Measurements from ENCODE around the gene ERC2. TPM values are rescaled to one million over a fixed set of nuclear protein-coding genes. Genes with fewer than 3 reads are reported as not detected.

ERC2 gene
- total and polyA plus RNA-seq, 2 of the 13 experiments (the other 11 are each of a cell fraction or from before 2014, with no cell fraction given), result 0.16 to 0.22 TPM

GRCh38 chr3:56222866-56223265, 245.4 kb downstream of the ERC2 start (continued):
- no peak for TF ChIP-seq ZBTB26 (CRISPR knock-in tag; IDR thresholded peaks at IDR 0.05; ENCODE audit: borderline replicate concordance)
- no peak for TF ChIP-seq ZNF577 (CRISPR knock-in tag; IDR thresholded peaks at IDR 0.05; ENCODE audit: borderline replicate concordance, low read depth)

DNA sequence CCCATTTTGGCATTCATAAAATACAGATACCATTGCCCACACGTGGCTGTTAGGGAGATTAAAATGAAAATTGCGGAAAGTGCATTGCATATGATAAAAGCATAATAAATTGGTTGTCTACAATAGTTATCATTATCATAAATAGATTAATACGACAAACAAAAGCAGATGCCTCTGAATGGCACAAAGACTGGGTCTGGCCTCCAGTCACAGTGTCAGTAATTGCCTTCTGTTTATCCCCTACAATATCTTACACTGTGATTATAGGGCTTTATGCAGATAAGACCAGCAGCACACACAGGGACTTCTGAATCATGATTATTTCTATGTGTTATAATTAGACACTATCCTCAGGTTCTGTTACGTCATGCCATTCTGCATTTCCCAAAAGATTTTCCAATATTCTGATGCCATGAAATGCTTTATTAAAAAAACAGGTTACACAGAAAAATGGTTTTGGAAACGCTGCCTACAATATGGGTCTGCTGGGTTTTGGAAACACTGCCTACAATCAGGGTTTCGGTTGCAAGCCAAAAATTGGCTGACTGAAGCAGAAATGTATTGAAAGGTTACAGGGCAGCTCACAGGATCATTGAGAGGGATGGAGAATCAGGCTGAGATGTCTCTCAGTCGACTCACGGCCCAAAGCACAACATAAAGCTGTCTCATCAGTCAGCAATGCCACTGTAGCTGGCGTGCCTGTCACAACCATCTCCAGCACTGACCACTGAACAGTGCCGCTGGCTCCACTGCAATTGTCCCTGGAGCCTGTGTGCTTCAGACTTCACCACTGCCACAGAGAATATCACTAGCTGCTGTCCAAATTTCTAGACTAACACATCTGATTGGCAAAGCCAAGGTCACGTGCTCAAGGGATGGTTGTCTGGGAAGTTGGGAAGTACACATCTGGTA, 248.1 kb downstream of the ERC2 start:
- 8% methylated on average over 7 of the region's 11 CpGs for WGBS (ENCODE audit: low lambda C conversion rate)
- no peak overlapping the region for H3K9ac ChIP-seq (ENCODE audit: insufficient read depth, low read depth, low read length)
- no peak overlapping the region for H3K4me2 ChIP-seq (ENCODE audit: low read depth, low read length)
- TF ChIP-seq CREB1 (IDR thresholded peaks at IDR 0.05) (peak; percentile 51; the same call in 1 of the 2 replicates), CREB1 (CRISPR knock-in tag; IDR thresholded peaks at IDR 0.05) (no peak), KLF11 (CRISPR knock-in tag; IDR thresholded peaks at IDR 0.05) (no peak), ATF7 (IDR thresholded peaks at IDR 0.05) (peak; percentile 58), ATF7 (CRISPR knock-in tag; IDR thresholded peaks at IDR 0.05) (no peak), MAFK (conservative IDR thresholded peaks at IDR 0.05 in 1 of 2, IDR thresholded peaks at IDR 0.05 in 1 of 2; ENCODE audit: low read length in 2 of 2) (peak in 1 of 2 experiments; percentile 16; a peak in 1 of 4 replicates)
- POLR2A ChIA-PET, result no interaction called here
- in situ Hi-C loops (cut with HindIII; ENCODE audit: extremely low pct_ligation_motif_present, low pct_unique_long_range_greater_than_20kb) (no loop called here), intact Hi-C loops (cut with micrococcal nuclease; ENCODE audit: unreplicated experiment) (no loop called here)
- H3K27me3 ChIP-seq (ENCODE audit: control insufficient read depth in 1 of 2, insufficient read depth in 2 of 2, low read length in 2 of 2), result 0 out of 5 replicates have a peak, but pooled peaks cover 0 to 3% of the 10 kb centered on the region in 2 experiments
- FAIRE-seq, result no peak
- no peak for ATAC-seq
- DNase-seq (ENCODE audit: low spot score), result no peak
- no peaks in the 10 kb centered on the region for H3K4me1 ChIP-seq (ENCODE audit: insufficient read depth, low read length)
- no peak overlapping the region for H3K4me3 ChIP-seq (replicated peaks in 1 of 3; ENCODE audit: insufficient read depth in 1 of 3, low read depth in 2 of 3, low read length in 3 of 3)
- no peaks in the 10 kb centered on the region for H4K20me1 ChIP-seq (ENCODE audit: insufficient read depth, low read length)
- no peaks in the 10 kb centered on the region for H3K79me2 ChIP-seq (ENCODE audit: insufficient read depth, low read length)
- no TSS peak for BruUV-seq (replicated peaks)
- no peak overlapping the region for H2AFZ ChIP-seq (ENCODE audit: low read length)
- CTCF ChIA-PET (ENCODE audit: low intra/inter-chr PET ratio, low total read pairs), result no interaction called here
- no peak overlapping the region for H3K27ac ChIP-seq (ENCODE audit: extremely low read length, insufficient read depth, low read length)
- H3K36me3 ChIP-seq (replicated peaks in 1 of 2; ENCODE audit: control insufficient read depth in 1 of 2, insufficient read depth in 2 of 2, low read length in 2 of 2), result no peaks in the 10 kb centered on the region
- H3K9me3 ChIP-seq (ENCODE audit: low read length), result no peaks in the 10 kb centered on the region
